HL-60 (cell line): Measurements from ENCODE around the gene GTPBP4.

Source experiments
- DNase-seq, 2 experiments: peaks; one replicate each; pipeline ENCODE4 v3.0.0-alpha.2; 2010 to 2020; ENCODE audit warnings: low read depth in 1 of 2, low spot score in 1 of 2
- H3K27ac ChIP-seq: fragments of 250-450 bp; sonication (Bioruptor Pico); replicated peaks from 2 replicates; pipeline ENCODE4 v1.5.1; 2020; ENCODE audit warnings: mild to moderate bottlenecking, moderate library complexity
- H3K27me3 ChIP-seq: fragments of 250-450 bp; sonication (Bioruptor Pico); 2 replicates; pipeline ENCODE4 v1.5.1; 2021; ENCODE audit warnings: mild to moderate bottlenecking, moderate library complexity; ENCODE audit not compliant: insufficient read depth, poor library complexity, severe bottlenecking
- H3K4me3 ChIP-seq: replicated peaks from 2 replicates; pipeline ENCODE4 v1.5.1; 2011; ENCODE audit warnings: mild to moderate bottlenecking, control low read depth, low read length; ENCODE audit not compliant: insufficient read depth
- GABPA ChIP-seq: IDR thresholded peaks from 2 replicates; pipeline ENCODE4 v1.6.1; 2012; ENCODE audit warnings: low read depth
- POLR2AphosphoS5 ChIP-seq: IDR thresholded peaks from 2 replicates; pipeline ENCODE4 v1.6.1; 2012; ENCODE audit warnings: low read depth
- SPI1 ChIP-seq: IDR thresholded peaks from 2 replicates; pipeline ENCODE4 v1.6.1; 2012; ENCODE audit warnings: low read depth, mild to moderate bottlenecking, borderline replicate concordance
- TF ChIP-seq, protein P1 (sequence below): IDR thresholded peaks from 2 replicates; pipeline ENCODE4 v1.6.1; 2012; ENCODE audit warnings: low read depth; ENCODE audit not compliant: insufficient replicate concordance
- TF ChIP-seq, protein P2 (sequence below): IDR thresholded peaks from one replicate; pipeline ENCODE4 v1.5.1; 2011; ENCODE audit warnings: low read length, control low read depth, inconsistent platforms; ENCODE audit not compliant: insufficient read depth

The GTPBP4 gene

DNA sequence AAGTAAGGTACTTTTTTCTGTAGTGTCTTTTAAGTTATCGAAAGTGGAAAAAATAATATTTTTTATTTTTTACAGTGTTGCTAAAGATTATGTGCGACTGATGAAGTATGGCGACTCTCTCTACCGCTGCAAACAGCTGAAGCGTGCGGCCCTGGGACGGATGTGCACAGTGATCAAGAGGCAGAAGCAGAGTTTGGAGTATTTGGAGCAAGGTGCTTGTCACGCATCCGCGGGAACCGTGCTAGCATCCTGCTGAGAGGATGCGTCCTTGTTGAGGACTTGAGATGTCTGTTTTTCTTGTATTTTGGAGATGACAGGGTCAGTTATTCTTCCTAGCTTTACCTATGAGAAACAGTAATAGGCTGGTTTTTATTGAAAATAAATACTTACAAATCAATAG lies 7.8 kb downstream of the GTPBP4 start:
- TF ChIP-seq SPI1 (no peak), POLR2AphosphoS5 (no peak), GABPA (no peak)
- TF ChIP-seq, protein P1, sequence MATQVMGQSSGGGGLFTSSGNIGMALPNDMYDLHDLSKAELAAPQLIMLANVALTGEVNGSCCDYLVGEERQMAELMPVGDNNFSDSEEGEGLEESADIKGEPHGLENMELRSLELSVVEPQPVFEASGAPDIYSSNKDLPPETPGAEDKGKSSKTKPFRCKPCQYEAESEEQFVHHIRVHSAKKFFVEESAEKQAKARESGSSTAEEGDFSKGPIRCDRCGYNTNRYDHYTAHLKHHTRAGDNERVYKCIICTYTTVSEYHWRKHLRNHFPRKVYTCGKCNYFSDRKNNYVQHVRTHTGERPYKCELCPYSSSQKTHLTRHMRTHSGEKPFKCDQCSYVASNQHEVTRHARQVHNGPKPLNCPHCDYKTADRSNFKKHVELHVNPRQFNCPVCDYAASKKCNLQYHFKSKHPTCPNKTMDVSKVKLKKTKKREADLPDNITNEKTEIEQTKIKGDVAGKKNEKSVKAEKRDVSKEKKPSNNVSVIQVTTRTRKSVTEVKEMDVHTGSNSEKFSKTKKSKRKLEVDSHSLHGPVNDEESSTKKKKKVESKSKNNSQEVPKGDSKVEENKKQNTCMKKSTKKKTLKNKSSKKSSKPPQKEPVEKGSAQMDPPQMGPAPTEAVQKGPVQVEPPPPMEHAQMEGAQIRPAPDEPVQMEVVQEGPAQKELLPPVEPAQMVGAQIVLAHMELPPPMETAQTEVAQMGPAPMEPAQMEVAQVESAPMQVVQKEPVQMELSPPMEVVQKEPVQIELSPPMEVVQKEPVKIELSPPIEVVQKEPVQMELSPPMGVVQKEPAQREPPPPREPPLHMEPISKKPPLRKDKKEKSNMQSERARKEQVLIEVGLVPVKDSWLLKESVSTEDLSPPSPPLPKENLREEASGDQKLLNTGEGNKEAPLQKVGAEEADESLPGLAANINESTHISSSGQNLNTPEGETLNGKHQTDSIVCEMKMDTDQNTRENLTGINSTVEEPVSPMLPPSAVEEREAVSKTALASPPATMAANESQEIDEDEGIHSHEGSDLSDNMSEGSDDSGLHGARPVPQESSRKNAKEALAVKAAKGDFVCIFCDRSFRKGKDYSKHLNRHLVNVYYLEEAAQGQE = no peak
- TF ChIP-seq, protein P2, sequence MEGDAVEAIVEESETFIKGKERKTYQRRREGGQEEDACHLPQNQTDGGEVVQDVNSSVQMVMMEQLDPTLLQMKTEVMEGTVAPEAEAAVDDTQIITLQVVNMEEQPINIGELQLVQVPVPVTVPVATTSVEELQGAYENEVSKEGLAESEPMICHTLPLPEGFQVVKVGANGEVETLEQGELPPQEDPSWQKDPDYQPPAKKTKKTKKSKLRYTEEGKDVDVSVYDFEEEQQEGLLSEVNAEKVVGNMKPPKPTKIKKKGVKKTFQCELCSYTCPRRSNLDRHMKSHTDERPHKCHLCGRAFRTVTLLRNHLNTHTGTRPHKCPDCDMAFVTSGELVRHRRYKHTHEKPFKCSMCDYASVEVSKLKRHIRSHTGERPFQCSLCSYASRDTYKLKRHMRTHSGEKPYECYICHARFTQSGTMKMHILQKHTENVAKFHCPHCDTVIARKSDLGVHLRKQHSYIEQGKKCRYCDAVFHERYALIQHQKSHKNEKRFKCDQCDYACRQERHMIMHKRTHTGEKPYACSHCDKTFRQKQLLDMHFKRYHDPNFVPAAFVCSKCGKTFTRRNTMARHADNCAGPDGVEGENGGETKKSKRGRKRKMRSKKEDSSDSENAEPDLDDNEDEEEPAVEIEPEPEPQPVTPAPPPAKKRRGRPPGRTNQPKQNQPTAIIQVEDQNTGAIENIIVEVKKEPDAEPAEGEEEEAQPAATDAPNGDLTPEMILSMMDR = no peak
- no peak for DNase-seq
- no peak overlapping the region for H3K4me3 ChIP-seq
- H3K27me3 ChIP-seq = no peaks in the 10 kb centered on the region
- no peak overlapping the region for H3K27ac ChIP-seq

DNA sequence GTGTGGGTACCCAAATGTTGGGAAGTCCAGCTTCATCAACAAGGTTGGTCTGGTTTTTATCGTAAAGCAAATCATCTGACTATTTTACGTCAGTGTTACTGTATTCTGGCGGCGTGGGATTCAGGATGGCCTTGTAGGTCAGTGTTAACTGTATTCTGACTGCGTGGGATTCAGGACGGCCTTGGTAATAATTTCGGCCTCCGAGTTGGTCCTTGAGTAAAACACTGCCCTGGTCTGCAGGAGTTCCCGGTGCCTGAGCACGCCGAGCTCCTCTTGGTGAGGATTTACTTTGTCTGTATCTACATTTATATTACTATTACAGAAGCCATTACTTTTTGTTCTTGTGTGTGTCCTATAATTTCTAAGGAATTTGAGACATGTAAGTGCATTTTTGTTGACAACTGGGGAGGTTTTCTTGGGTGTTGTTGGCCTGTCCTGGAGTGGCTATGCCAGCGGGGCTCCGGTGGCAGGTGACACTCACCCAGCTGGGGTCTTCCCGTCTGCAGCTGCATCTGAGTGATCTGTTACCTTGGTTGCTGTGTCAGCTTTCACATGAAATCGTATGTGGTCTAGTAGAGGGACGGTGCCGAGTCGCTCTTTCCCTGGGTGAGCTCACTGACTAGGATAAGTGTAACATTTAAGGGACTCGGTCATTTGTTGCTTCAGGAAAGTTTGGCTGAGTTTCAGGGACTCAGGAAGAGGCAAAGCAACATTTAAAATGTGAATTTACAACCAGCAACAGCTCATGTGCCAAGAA lies 9.2 kb downstream of the GTPBP4 start:
- H3K27ac ChIP-seq = no peak overlapping the region
- no peaks in the 10 kb centered on the region for H3K27me3 ChIP-seq
- DNase-seq = no peak
- H3K4me3 ChIP-seq = no peak overlapping the region
- TF ChIP-seq SPI1 = no peak
- TF ChIP-seq, protein P1 = no peak
- TF ChIP-seq POLR2AphosphoS5 = no peak
- TF ChIP-seq GABPA = no peak
- TF ChIP-seq, protein P2 = no peak

DNA sequence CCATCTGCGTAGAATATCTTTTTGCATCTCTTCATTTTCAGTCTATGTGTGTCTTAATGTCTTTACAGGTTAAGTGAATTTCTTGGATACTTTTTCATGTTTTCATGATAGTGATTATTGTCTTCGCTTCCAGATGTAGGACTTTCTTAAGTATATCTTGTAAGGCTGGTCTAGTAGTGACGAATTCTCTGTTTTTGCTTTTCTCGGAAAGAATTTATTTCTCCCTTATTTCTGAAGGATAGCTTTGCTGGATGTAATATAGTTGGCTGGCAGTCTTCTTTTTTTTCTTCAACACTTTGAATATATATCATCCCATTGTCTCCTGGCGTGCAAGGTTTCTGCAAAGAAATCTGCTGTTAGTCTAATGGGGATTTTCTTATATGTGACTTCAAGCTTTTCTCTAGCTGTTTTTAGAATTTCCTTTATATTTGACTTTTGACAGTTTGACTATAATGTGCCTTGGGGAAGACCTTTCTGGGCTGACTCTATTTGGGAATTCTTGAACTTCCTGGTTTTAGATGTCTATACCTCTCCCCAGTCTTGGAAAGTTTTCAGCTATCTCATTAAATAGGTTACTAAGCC lies 14.3 kb downstream of the GTPBP4 start:
- no peaks in the 10 kb centered on the region for H3K27me3 ChIP-seq
- no peak overlapping the region for H3K4me3 ChIP-seq
- TF ChIP-seq GABPA (no peak), SPI1 (no peak), POLR2AphosphoS5 (no peak)
- TF ChIP-seq, protein P1 = no peak
- TF ChIP-seq, protein P2 = no peak
- no peak for DNase-seq
- no peak overlapping the region for H3K27ac ChIP-seq
